Thyroid gland (tissue), 4 donors: ENCODE measurements around the gene SCAP. TPM values are rescaled to one million over a fixed set of nuclear protein-coding genes. Genes with fewer than 3 reads are reported as not detected.
"Not testable (repeated sequence)": the region's sequence is repeated elsewhere in the genome, so short reads cannot be mapped to it uniquely, and the experiment has no call there.

Experiments used
- DNase-seq, 2 donors: peaks; one replicate each; pipeline ENCODE4 v3.0.0-alpha.2; 2019
- H3K27ac ChIP-seq, 3 donors: fragments of 200-600 bp; sonication (generic); 1 replicate in 2 of 3; 2 replicates in 1 of 3; pipeline ENCODE4 v1.5.1; 2016 to 2019; ENCODE audit warnings: mild to moderate bottlenecking in 1 of 3, moderate library complexity in 1 of 3
- H3K27me3 ChIP-seq: fragments of 200-600 bp; sonication (generic); one replicate; pipeline ENCODE4 v1.5.1; 2019
- H3K36me3 ChIP-seq, 2 donors: fragments of 200-600 bp; sonication (generic); one replicate each; pipeline ENCODE4 v1.5.1; 2016 to 2019
- H3K4me1 ChIP-seq, 2 donors: fragments of 200-600 bp; sonication (generic); one replicate each; pipeline ENCODE4 v1.5.1; 2017 to 2019
- H3K4me3 ChIP-seq, 3 donors: fragments of 200-600 bp; sonication (generic); replicated peaks in 1 of 3; 1 replicate in 2 of 3; 2 replicates in 1 of 3; pipeline ENCODE4 v1.5.1; 2016; ENCODE audit warnings: mild to moderate bottlenecking in 1 of 3
- H3K9me3 ChIP-seq: fragments of 200-600 bp; sonication (generic); one replicate; pipeline ENCODE4 v1.5.1; 2017
- CTCF ChIP-seq, 6 experiments: fragments of 200-600 bp in 3 of 6; fragments of 450-650 bp in 3 of 6; sonication (generic) in 3 of 6; IDR thresholded peaks; one replicate each; pipeline ENCODE4 v1.5.1; 2016 to 2019; ENCODE audit warnings: antibody characterized with exemption in 6 of 6, mild to moderate bottlenecking in 2 of 6, inconsistent platforms in 1 of 6, moderate library complexity in 1 of 6
- POLR2A ChIP-seq, 2 donors: fragments of 450-650 bp; IDR thresholded peaks; one replicate each; pipeline ENCODE4 v1.6.1; 2017; ENCODE audit warnings: antibody characterized with exemption in 2 of 2, mild to moderate bottlenecking in 2 of 2, moderate library complexity in 1 of 2
- WGBS, 2 donors: methylation state at CpG; one replicate each; pipeline ENCODE4 v1.1.5; 2017; 5-methylcytosine and 5-hydroxymethylcytosine counted together
- intact Hi-C: fragments of 100-400 bp; cut with DNase I; formaldehyde crosslinking; loops from one replicate; pipeline ENCODE4 v1.15.1; 2023
- total RNA-seq, 4 donors: library from RNA; depleted of rRNA; stranded (reverse); fragments of >200 nt; gene quantifications; one replicate each; pipeline ENCODE4 v1.2.3, GENCODE V29; 2016

SCAP gene
- total RNA-seq, 4 donors from 2014 or later, result 56.8 to 102 (median 88.8) TPM

GRCh38 chr3:47476644-47477199 lies 981 bp upstream of the SCAP start:
- no peak for DNase-seq
- no peak for TF ChIP-seq CTCF (IDR thresholded peaks at IDR 0.05)
- no peaks in the 10 kb centered on the region for H3K9me3 ChIP-seq
- H3K27ac ChIP-seq, result no peak overlapping the region
- H3K27me3 ChIP-seq, result no peaks in the 10 kb centered on the region
- intact Hi-C loops, result loop anchor here (2.0 kb wide), 1 partner anchor 56 kb away; no protein-coding TSS in a partner anchor
- 85 to 88% methylated on average over 11 of the region's 11 CpGs for WGBS, 2 donors
- peak overlapping the region in 1 of 3 donors; percentile 92 for H3K4me3 ChIP-seq
- peaks cover 24 to 39% of the 10 kb centered on the region in 2 donors for H3K4me1 ChIP-seq
- no peaks in the 10 kb centered on the region for H3K36me3 ChIP-seq

GRCh38 chr3:47476330-47476626 lies 537 bp upstream of the SCAP start:
- intact Hi-C loops, result loop anchor here (2.0 kb wide), 1 partner anchor 55 kb away; no protein-coding TSS in a partner anchor
- peaks cover 24 to 39% of the 10 kb centered on the region in 2 donors for H3K4me1 ChIP-seq
- WGBS, 2 donors, result 77 to 80% methylated on average over 5 of the region's 5 CpGs
- peak overlapping the region; percentile 5 to 92 (median 26) for H3K4me3 ChIP-seq
- H3K27ac ChIP-seq, result peak overlapping the region; percentile 59 to 89 (median 79)
- no peaks in the 10 kb centered on the region for H3K9me3 ChIP-seq
- H3K27me3 ChIP-seq, result no peaks in the 10 kb centered on the region
- DNase-seq, result no peak
- no peaks in the 10 kb centered on the region for H3K36me3 ChIP-seq
- no peak for TF ChIP-seq POLR2A (IDR thresholded peaks at IDR 0.05)
- TF ChIP-seq CTCF (IDR thresholded peaks at IDR 0.05), result no peak

- Histone ChIP-seq H3K36me3 (no peaks in the 10 kb centered on the region), H3K4me1 (peaks cover 24 to 39% of the 10 kb centered on the region in 2 donors), H3K27ac (peak overlapping the region; percentile 39 to 69 (median 53)), H3K27me3 (no peaks in the 10 kb centered on the region), H3K4me3 (peak overlapping the region; percentile 68 to 92 (median 84)), H3K9me3 (no peaks in the 10 kb centered on the region)
- intact Hi-C loops, result no loop called here
- TF ChIP-seq POLR2A (IDR thresholded peaks at IDR 0.05), result no peak
- TF ChIP-seq CTCF (IDR thresholded peaks at IDR 0.05), result no peak
- WGBS, 2 donors, result 1% methylated on average over 14 to 18 of the region's 24 CpGs
- DNase-seq, result peak in 1 of 2 donors; percentile 15
Observed at GRCh38 chr3:47475029-47475569, 642 bp downstream of the SCAP start.

- WGBS, 2 donors, result 34 to 52% methylated on average over 3 of the region's 3 CpGs
- no peak overlapping the region for H3K27ac ChIP-seq
- H3K36me3 ChIP-seq, result no peaks in the 10 kb centered on the region
- H3K4me3 ChIP-seq, result no peak overlapping the region
- no peaks in the 10 kb centered on the region for H3K27me3 ChIP-seq
- H3K4me1 ChIP-seq, result peaks cover 24 to 38% of the 10 kb centered on the region in 2 donors
- TF ChIP-seq POLR2A (IDR thresholded peaks at IDR 0.05) (no peak), CTCF (IDR thresholded peaks at IDR 0.05) (no peak)
- intact Hi-C loops, result no loop called here
- H3K9me3 ChIP-seq, result no peaks in the 10 kb centered on the region
- no peak for DNase-seq
Observed at GRCh38 chr3:47473391-47473790, 2.4 kb downstream of the SCAP start.

GRCh38 chr3:47469616-47470015 lies 6.1 kb downstream of the SCAP start:
- no peak for TF ChIP-seq POLR2A (IDR thresholded peaks at IDR 0.05)
- no peak for TF ChIP-seq CTCF (IDR thresholded peaks at IDR 0.05)
- H3K4me1 ChIP-seq, result peaks cover 9 to 13% of the 10 kb centered on the region in 2 donors
- H3K4me3 ChIP-seq, result no peak overlapping the region
- intact Hi-C loops, result no loop called here
- no peak overlapping the region for H3K27ac ChIP-seq
- no peaks in the 10 kb centered on the region for H3K36me3 ChIP-seq
- no peaks in the 10 kb centered on the region for H3K9me3 ChIP-seq
- H3K27me3 ChIP-seq, result no peaks in the 10 kb centered on the region
- no peak for DNase-seq
- WGBS, 2 donors, result 95 to 96% methylated on average over 3 of the region's 3 CpGs

- H3K27ac ChIP-seq, intact Hi-C loops, DNase-seq, H3K27me3 ChIP-seq, H3K4me3 ChIP-seq, H3K9me3 ChIP-seq, H3K4me1 ChIP-seq, H3K36me3 ChIP-seq: not testable (repeated sequence)
- 90 to 100% methylated on average over 1 of the region's 1 CpG for WGBS, 2 donors
Observed at GRCh38 chr3:47468315-47468714, 7.4 kb downstream of the SCAP start.
